ENCODE measurements around the gene TAX1BP3.

Gene TAX1BP3

DNA sequence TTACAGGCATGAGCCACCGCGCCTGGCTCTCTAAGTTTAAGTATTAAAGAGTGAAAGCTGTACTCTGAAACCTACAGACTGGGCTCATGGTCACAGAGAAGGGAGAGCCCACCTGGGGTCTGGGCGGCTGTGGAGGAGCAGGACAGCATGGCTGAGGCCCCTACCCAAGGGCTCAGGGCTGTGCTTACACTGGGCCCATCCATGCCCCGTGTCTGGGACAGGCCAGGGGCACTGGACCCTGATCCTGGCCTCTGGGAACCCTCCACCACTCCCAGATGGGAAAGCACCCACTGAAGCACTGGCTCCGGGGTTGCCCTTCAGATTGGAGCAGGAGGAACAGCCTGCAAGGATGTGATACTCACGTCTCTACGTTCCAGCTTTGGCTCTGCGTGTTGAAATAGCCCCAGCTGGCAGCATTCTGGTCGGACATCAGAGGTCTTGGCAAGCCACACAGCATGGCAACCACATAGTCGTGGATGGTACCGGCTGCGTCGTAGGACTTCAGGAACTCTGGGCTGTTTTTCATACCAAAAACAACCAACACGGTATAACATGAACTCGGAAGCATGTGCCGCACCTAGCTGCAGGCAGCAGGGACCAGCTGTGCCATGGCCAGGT is 45.3 kb downstream of the TAX1BP3 start:
- DNase-seq, result no peak

DNA sequence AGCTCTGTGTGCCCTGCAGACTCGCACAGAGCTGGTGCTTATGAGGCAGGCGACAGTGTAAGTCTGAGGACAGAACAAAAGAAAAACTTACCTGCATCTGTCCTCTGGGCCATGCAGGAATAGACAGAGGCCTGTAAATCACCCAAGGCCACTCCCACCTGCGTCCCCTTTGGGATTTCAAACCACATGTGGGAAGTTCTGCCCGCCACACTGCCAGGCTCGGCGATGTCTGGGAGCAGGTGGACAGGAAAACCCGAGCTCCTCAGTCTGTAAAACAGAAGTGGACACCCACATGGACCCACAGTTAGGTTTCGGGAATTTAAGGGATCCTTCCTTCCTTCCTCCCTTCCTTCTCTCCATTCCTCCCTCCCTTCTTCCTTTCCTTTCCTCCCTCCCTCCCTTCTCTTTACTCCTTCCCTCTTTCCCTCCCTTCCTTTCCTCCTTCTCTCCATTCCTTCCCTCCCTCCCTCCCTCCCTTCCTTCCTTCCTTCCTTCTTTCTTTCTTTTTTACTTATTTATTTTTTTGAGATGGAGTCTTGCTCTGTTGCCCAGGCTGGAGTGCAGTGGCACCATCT is 47.1 kb downstream of the TAX1BP3 start:
- no peak for DNase-seq

- no peak for DNase-seq
Observed at GRCh38 chr17:3615160-3615870, 53.1 kb downstream of the TAX1BP3 start.

DNA sequence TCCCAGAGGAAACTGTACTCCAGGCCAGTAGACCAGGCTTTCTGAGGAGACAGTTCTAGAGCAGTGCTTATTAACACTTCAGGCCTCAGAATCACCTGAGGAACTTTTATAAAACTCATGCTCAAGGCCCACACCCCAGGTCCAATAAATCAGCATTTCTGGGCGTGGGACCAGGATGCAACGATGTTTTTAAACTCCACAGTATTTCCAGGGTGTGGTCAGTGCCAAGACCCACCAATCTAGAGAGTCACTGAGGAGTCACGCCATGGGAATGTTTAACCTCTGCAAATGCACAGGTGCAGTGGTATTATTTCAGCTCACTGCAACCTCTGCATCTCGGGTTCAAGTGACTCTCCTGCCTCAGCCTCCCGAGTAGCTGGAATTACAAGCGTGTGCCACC is 55.3 kb downstream of the TAX1BP3 start:
- no peak for DNase-seq

All from CD4-positive, alpha-beta T cell treated with Interleukin-17A for 4 hours (primary cell).